ENCODE measurements around the gene MTMR2. TPM values are rescaled to one million over a fixed set of nuclear protein-coding genes. Genes with fewer than 3 reads are reported as not detected.
A peak's percentile ranks its signal among the peaks of the same experiment; 100 is the strongest.

Gene MTMR2
- total and polyA plus RNA-seq, 9 donors = 18.4 to 34.5 (median 24.8) TPM

DNA sequence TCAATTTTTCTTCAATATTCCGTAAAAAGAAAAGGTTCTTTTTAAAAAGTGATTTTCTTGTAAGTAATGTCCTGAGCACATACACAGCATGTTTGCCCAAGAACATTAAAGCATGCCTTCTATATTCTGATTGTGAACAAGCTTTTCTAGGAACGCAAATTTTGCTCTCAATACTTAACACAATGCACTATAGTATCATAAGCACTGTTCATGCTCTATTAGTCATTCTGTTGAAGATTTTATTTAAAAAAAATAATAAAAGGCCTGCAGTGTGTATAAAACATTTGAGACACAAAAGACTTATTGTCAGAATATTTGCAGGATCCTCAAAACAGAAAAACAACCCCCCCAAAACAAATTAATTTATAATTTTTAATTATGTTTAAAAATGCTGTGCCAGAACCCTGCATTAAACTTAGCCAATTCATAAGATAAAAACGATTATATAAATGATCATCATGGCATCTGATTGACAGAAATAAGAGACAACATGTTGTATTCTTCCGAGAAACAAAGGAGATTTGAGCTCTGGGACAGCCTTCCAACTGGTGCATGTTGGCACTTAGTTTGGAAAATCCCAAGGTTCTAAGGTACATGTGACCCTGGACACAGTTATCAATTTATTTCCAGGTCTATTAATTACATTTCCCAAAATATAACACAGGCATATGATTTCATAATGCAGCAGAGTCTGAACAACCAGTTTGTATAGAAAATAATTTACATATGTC is 13.1 kb downstream of the MTMR2 start:
- Histone ChIP-seq H3K4me3 (ENCODE audit: low read length) (no peak overlapping the region), H3K36me3 (ENCODE audit: control insufficient read depth, insufficient read depth, low read length) (no peaks in the 10 kb centered on the region), H3K27me3 (ENCODE audit: control insufficient read depth, insufficient read depth, low read length) (no peaks in the 10 kb centered on the region), H3K4me1 (ENCODE audit: control insufficient read depth, insufficient read depth, low read length) (no peaks in the 10 kb centered on the region), H3K27ac (ENCODE audit: low read length) (no peak overlapping the region), H3K9me3 (replicated peaks; ENCODE audit: control insufficient read depth, low read depth, low read length) (no peaks in the 10 kb centered on the region)
- no peak for DNase-seq
- no CpG with 5 or more reads among the region's 4 CpGs for WGBS (ENCODE audit: insufficient coverage)

DNA sequence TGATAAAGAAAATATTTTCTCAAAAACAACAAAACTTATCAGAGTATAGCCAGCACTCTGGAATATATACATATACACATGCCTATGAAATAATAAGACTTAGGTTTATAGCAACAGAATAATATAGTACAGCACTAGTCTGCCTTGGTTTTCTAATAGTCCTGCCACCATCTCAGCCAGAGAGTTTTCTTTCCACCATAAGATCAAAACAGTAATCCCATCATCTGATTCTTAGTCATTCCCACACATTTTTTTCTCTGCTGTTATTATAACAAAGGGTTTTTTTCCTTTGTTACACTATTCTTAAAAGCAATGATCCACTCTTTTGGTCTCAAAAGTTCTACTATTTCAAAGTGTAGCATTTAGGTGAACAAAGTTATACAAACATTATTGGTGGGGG is 15.1 kb downstream of the MTMR2 start:
- H3K36me3 ChIP-seq (ENCODE audit: control insufficient read depth, insufficient read depth, low read length) = no peaks in the 10 kb centered on the region
- no peak overlapping the region for H3K4me3 ChIP-seq (ENCODE audit: low read length)
- H3K27ac ChIP-seq (ENCODE audit: low read length) = no peak overlapping the region
- no peaks in the 10 kb centered on the region for H3K9me3 ChIP-seq (replicated peaks; ENCODE audit: control insufficient read depth, low read depth, low read length)
- no peaks in the 10 kb centered on the region for H3K4me1 ChIP-seq (ENCODE audit: control insufficient read depth, insufficient read depth, low read length)
- no peak for DNase-seq
- H3K27me3 ChIP-seq (ENCODE audit: control insufficient read depth, insufficient read depth, low read length) = no peaks in the 10 kb centered on the region

DNA sequence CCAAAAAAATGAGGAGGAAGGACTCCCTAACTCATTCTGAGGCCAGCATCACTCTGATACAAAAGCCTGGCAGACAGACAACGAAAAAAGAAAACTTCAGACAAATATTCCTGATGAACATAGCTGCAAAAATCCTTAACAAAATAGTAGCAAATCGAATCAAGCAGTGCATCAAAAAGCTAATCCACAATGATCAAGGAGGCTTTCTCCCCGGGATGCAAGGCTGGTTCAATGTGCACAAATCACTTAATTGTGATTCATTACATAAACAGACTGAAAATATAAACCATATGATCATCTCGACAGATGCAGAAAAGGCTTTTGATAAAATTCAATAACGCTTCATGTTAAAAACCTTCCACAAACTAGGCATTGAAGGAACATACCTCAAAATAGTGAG is 16.4 kb downstream of the MTMR2 start:
- no peak overlapping the region for H3K27ac ChIP-seq (ENCODE audit: low read length)
- no peak overlapping the region for H3K4me3 ChIP-seq (ENCODE audit: low read length)
- H3K36me3 ChIP-seq (ENCODE audit: control insufficient read depth, insufficient read depth, low read length) = no peaks in the 10 kb centered on the region
- no peaks in the 10 kb centered on the region for H3K4me1 ChIP-seq (ENCODE audit: control insufficient read depth, insufficient read depth, low read length)
- no peaks in the 10 kb centered on the region for H3K9me3 ChIP-seq (replicated peaks; ENCODE audit: control insufficient read depth, low read depth, low read length)
- no peak for DNase-seq
- no peaks in the 10 kb centered on the region for H3K27me3 ChIP-seq (ENCODE audit: control insufficient read depth, insufficient read depth, low read length)
- 93% methylated on average over 3 of the region's 5 CpGs for WGBS (ENCODE audit: insufficient coverage)

DNA sequence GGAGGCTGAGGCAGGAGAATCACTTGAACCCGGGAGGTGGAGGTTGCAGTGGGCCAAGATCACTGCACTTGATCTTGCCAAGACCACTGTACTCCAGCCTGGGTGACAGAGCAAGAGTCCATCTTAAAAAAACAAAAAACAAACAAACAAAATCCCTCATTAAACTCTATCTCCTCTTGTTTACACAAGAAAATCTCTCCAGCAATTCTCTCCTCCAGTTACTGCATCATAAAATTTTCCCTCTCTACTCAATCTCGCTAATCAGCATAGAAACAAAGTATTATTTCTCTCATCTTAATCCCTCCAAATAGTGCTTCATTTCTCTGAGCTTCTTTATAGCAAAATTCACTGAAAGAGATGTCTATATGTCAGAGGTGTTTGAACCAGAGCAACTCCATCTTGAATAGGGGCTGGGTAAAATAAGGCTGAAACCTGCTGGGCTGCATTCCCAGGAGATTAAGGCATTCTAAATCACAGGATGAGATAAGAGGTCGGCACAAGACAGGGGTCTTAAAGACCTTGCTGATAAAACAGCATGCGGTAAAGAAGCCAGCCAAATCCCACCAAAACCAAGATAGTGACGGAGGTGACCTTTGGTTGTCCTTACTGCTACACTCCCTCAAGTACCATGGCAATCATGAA is 19.8 kb downstream of the MTMR2 start:
- Histone ChIP-seq H3K4me1 (ENCODE audit: control insufficient read depth, insufficient read depth, low read length) (no peaks in the 10 kb centered on the region), H3K27ac (ENCODE audit: low read length) (no peak overlapping the region), H3K9me3 (replicated peaks; ENCODE audit: control insufficient read depth, low read depth, low read length) (no peaks in the 10 kb centered on the region), H3K4me3 (ENCODE audit: low read length) (no peak overlapping the region), H3K27me3 (ENCODE audit: control insufficient read depth, insufficient read depth, low read length) (no peaks in the 10 kb centered on the region), H3K36me3 (ENCODE audit: control insufficient read depth, insufficient read depth, low read length) (no peaks in the 10 kb centered on the region)
- no CpG with 5 or more reads among the region's 5 CpGs for WGBS (ENCODE audit: insufficient coverage)
- DNase-seq = no peak

DNA sequence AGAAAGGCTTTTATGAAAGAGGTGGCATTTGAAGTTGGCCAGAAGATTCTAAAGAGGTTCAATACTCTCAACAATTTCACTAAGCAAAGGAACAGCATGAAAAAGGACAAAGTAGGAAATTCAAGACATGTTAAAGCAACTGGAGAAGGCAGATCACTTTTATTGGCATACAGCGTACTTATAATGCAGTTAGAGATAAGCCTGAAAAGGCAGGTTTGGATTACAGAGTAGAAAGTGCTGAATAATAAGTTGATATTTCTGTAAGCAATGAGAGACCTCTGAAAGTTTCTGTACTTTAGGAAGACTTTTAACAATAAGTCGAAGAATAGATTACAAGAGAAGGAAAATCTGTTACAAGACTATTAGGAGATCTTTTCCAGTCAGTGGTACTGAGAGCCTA is 25.1 kb downstream of the MTMR2 start:
- no peak for DNase-seq
- no peaks in the 10 kb centered on the region for H3K27me3 ChIP-seq (ENCODE audit: control insufficient read depth, insufficient read depth, low read length)
- no peak overlapping the region for H3K27ac ChIP-seq (ENCODE audit: low read length)
- H3K36me3 ChIP-seq (ENCODE audit: control insufficient read depth, insufficient read depth, low read length) = no peaks in the 10 kb centered on the region
- no peaks in the 10 kb centered on the region for H3K9me3 ChIP-seq (replicated peaks; ENCODE audit: control insufficient read depth, low read depth, low read length)
- H3K4me3 ChIP-seq (ENCODE audit: low read length) = no peak overlapping the region
- 100% methylated on average over 1 of the region's 2 CpGs for WGBS (ENCODE audit: insufficient coverage)
- no peaks in the 10 kb centered on the region for H3K4me1 ChIP-seq (ENCODE audit: control insufficient read depth, insufficient read depth, low read length)

DNA sequence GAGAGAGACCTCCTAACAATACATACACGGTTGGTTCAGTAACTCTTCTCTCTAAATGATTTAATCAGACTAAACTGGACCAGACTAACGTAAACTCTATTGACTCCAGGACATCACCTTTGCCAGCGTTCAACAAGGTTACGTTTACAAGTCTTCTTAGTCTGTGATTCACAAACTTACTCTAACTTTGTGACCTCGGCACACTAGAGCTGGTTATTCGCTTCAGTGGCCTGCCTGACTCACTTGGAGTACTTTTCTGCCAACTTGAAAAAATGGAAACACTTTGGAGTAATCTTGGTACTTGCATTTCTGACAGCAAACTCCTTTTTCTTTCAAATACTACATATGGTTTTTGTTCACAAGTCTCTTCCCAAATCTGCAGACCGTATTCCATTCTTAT is 26.2 kb downstream of the MTMR2 start:
- Histone ChIP-seq H3K27me3 (ENCODE audit: control insufficient read depth, insufficient read depth, low read length) (no peaks in the 10 kb centered on the region), H3K27ac (ENCODE audit: low read length) (no peak overlapping the region), H3K9me3 (replicated peaks; ENCODE audit: control insufficient read depth, low read depth, low read length) (no peaks in the 10 kb centered on the region), H3K4me3 (ENCODE audit: low read length) (no peak overlapping the region), H3K36me3 (ENCODE audit: control insufficient read depth, insufficient read depth, low read length) (no peaks in the 10 kb centered on the region), H3K4me1 (ENCODE audit: control insufficient read depth, insufficient read depth, low read length) (no peaks in the 10 kb centered on the region)
- 80% methylated on average over 6 of the region's 7 CpGs for WGBS (ENCODE audit: insufficient coverage)
- no peak for DNase-seq

DNA sequence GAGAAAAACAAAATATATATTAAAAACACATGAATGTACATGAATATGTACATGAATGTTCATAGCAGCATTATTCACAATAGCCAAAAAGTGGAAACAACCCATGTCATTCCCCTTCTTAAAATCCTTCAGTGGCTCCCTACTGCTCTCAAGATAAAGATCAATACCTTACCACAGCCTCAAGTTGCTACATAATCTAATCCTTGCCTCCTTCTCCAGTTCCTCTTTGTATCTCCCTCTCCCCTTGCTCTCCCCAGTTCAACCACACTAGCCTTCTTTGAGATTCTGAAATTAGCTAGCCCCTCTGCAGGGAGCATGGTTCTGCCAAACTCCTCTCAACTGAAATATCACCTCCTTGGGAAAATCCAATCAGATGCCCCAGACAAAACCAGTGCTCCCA is 28.1 kb downstream of the MTMR2 start:
- H3K4me1 ChIP-seq (ENCODE audit: control insufficient read depth, insufficient read depth, low read length) = no peaks in the 10 kb centered on the region

DNA sequence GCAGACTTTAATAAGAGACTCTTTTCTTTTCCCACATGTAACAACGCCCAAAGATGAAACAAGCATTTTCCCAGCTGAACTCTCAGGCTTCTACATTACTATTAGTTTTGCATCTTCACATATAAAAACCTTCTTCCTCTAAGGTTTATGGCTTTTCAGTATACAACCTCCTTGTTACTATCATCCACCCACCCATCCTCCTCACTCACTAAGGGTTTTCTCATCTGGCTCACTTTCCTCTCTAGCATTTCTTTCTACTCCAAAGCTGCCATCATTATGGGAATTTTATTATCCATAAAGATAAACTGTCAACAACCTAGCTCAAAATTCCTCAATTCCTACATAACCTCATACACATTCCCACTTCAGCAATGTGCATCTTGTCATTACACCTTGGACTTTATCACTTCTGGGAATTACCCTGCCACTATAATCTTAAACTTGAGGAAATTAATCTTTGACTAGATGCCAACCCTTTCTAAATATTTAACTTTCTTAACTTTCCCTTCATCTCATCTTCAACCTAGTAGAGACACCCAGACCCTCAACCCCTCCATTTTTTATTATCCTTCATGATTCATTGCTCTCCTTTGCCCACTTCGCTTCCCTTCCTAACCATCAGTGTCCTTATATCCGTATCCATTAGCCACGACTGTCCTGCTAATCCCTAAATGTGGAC is 30.9 kb downstream of the MTMR2 start:
- 80% methylated on average over 4 of the region's 4 CpGs for WGBS (ENCODE audit: insufficient coverage)
- Histone ChIP-seq H3K9me3 (replicated peaks; ENCODE audit: control insufficient read depth, low read depth, low read length) (no peaks in the 10 kb centered on the region), H3K4me3 (ENCODE audit: low read length) (no peak overlapping the region)

More for the DNA sequence above, 28.1 kb downstream of the MTMR2 start:
- no peak for DNase-seq
- Histone ChIP-seq H3K4me3 (ENCODE audit: low read length) (no peak overlapping the region), H3K36me3 (ENCODE audit: control insufficient read depth, insufficient read depth, low read length) (no peaks in the 10 kb centered on the region), H3K27ac (ENCODE audit: low read length) (no peak overlapping the region), H3K9me3 (replicated peaks; ENCODE audit: control insufficient read depth, low read depth, low read length) (no peaks in the 10 kb centered on the region), H3K27me3 (ENCODE audit: control insufficient read depth, insufficient read depth, low read length) (no peaks in the 10 kb centered on the region)

DNA sequence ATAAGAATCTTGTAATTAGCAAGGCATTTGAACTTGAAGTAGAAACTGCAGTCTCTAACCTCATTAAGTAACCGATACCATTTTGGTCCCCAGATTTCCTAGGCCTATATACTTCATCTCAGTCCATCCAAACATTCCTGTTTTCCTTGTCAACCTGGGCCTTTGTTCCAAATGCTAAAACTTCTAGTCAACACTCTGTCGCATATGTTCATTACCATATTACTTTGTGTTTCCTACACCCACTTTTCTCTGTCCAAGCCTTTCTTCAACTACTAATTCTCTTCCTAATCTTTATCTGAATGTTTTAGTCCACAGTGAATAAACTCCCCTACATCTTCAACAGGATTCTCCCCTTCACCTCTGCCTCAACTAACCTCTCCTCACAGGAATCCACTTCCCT is 31.4 kb downstream of the MTMR2 start:
- no peaks in the 10 kb centered on the region for H3K9me3 ChIP-seq (replicated peaks; ENCODE audit: control insufficient read depth, low read depth, low read length)
- no peak overlapping the region for H3K27ac ChIP-seq (ENCODE audit: low read length)
- no peak overlapping the region for H3K4me3 ChIP-seq (ENCODE audit: low read length)
- H3K36me3 ChIP-seq (ENCODE audit: control insufficient read depth, insufficient read depth, low read length) = no peaks in the 10 kb centered on the region
- no peak for DNase-seq
- H3K4me1 ChIP-seq (ENCODE audit: control insufficient read depth, insufficient read depth, low read length) = no peaks in the 10 kb centered on the region
- H3K27me3 ChIP-seq (ENCODE audit: control insufficient read depth, insufficient read depth, low read length) = no peaks in the 10 kb centered on the region
- WGBS (ENCODE audit: insufficient coverage) = 83% methylated on average over 2 of the region's 2 CpGs

More for the DNA sequence above, 30.9 kb downstream of the MTMR2 start:
- DNase-seq = no peak
- H3K4me1 ChIP-seq (ENCODE audit: control insufficient read depth, insufficient read depth, low read length) = no peaks in the 10 kb centered on the region
- no peak overlapping the region for H3K27ac ChIP-seq (ENCODE audit: low read length)
- H3K36me3 ChIP-seq (ENCODE audit: control insufficient read depth, insufficient read depth, low read length) = no peaks in the 10 kb centered on the region
- H3K27me3 ChIP-seq (ENCODE audit: control insufficient read depth, insufficient read depth, low read length) = no peaks in the 10 kb centered on the region

DNA sequence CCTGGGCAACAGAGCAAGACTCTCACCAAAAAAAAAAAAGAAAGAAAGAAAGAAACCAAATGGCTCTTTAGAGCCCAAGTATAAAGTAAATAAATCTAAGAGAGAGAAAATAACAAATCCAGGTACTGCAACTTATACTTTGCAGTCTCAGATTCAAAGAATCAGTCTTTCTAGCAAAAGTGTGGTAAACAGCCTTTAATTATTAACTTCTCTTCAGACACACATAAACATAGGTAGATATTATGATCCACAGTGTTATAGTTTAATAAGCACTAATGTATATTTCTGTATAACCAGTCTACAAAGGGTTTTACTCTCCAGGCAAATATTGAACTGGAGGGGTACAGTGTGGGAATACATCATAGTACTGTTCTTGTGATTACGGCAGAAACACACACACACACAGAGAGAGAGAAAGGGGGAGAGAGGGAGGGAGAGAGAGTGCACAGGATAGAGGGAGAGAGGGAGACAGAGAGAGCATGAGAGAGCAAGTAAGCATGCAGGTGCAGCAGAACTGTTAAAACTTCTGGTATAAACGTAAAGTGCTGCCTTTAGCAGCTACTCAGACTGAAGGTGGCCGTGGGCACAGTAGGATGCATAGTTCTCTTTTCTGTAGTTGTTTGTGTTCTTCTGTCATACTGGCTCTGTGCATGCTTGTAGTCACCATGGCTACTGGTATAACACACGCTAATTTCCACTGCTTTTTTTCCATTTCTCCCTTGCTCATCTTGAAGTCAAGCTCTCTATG is 32.3 kb downstream of the MTMR2 start:
- WGBS (ENCODE audit: insufficient coverage) = 67% methylated on average over 2 of the region's 4 CpGs
- DNase-seq = peak; percentile 34
- no peaks in the 10 kb centered on the region for H3K4me1 ChIP-seq (ENCODE audit: control insufficient read depth, insufficient read depth, low read length)
- no peak overlapping the region for H3K27ac ChIP-seq (ENCODE audit: low read length)
- H3K36me3 ChIP-seq (ENCODE audit: control insufficient read depth, insufficient read depth, low read length) = no peaks in the 10 kb centered on the region
- H3K9me3 ChIP-seq (replicated peaks; ENCODE audit: control insufficient read depth, low read depth, low read length) = no peaks in the 10 kb centered on the region
- no peaks in the 10 kb centered on the region for H3K27me3 ChIP-seq (ENCODE audit: control insufficient read depth, insufficient read depth, low read length)
- no peak overlapping the region for H3K4me3 ChIP-seq (ENCODE audit: low read length)
